HG03103 (cell line): ENCODE measurements around the gene FGD4.
"Not testable (repeated sequence)": the region's sequence is repeated elsewhere in the genome, so short reads cannot be mapped to it uniquely, and the experiment has no call there.

Source experiments
- ATAC-seq: cut with Tn5 transposase; IDR thresholded peaks from one replicate; pipeline ENCODE4 v1.9.1; 2021; ENCODE audit warnings: low read depth; ENCODE audit not compliant: unreplicated experiment

FGD4 gene

DNA sequence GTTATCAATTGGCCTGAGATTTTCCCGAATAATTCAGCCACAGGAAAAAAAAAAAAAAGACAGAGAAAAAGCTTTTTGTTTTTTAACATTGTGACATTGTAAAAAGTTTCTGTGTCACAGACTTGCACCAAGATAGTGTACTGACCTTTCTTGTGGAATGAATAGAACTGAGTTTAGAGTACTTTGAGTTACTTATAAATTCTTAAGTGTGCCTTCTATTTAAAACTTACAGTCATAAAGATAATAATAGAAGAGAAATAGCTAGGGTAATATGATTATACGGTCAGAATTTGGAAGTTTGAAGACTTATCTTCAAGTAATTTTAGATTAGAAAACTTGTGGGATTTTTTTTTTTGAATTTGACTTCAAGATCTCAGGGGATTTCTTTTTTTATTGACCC lies 88.8 kb downstream of the FGD4 start:
- ATAC-seq, result no peak

DNA sequence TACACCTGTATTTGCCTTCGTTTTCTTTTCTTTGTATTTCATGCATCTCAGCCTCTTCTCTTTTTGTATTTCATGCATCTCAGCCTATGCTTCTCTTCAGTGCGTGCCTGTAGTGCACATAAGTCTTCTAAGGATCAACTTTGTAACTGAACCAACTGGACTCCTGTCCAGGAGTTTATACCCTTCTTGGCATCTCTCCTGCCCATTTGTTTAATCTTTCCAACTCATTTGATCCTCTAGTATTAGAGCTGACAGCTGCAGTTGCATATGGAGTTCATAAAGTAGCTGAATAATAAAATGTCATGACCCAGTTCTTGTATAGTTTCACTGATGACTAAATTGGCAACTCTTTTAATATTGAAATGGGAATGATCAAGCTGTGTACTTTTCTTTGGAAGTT lies 89.7 kb downstream of the FGD4 start:
- ATAC-seq, result no peak

DNA sequence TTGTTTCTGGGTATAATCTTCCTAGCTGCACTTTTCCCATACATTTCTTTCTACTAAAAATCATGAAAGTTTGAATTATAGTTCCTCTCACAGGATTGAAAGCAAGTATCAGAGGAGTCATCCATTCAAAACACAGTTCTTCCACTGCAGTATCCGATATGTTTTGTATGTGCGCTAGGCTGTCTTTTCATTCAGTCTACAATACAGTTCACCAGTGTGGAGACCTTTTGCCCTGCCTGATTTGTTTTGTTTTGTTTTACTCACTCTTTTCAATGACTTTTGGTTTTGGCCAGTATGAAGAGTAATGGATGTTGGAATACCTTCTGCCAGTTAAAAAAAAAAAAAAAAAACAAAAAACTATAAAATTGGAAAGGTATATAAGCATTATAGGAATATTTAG lies 91.4 kb downstream of the FGD4 start:
- ATAC-seq, result no peak

DNA sequence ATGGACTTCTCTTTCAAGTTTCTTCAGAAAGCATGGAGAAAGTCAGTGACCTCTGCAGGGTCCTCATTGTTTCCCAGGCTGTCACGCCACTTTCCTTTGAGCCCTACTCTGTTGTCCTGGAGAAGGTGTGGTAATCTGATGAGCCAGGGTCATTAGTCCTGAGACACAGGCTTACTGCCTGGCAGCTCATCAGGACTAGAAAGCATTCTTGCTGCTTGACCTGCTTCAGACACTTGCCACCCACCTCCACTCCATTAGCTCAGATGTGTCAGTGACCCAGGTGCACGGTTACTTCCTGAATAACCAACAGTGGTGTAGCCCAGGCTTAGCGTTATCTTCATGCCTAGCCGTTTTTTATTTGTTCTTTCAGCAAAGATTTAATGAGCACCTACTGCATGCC lies 93.9 kb downstream of the FGD4 start:
- ATAC-seq, result no peak

DNA sequence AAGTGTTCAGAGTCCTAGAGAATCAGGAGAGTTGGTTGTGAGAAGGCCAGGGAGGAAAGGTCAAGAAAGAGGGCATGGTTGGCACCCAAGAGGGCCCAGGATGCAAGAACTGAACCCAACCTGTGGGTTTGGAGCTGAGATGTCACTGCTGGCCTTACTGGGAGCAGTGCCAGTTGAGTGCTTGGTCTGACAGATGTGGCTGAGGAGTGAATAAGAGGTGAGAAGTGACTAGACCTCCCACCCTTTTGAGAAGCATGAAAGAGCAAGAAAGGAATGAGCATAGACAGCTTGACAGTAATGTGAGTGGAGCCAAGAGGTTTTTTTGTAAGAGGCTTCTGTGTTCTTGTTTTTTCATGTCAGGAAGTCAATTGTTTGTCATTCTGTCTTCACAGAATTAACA lies 95.3 kb downstream of the FGD4 start:
- no peak for ATAC-seq

DNA sequence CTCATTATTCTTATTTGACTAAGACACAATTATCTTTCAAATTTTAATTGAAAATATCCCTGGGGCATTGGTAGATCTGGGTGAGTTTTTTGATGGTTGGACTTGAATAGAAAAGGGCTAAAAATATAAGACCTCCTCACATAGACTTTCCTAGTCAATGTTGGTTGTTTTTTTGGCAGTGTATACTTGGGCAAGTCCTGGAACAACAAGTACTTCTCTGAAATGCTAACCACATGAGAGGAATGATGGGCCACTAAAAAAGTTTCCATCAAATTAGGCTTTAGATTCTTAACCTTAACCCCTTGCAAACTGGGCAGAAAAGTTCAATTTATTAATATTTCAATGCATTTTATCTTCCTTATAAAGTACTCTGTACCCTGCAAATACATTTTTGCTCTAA lies 97.6 kb downstream of the FGD4 start:
- ATAC-seq, result no peak

DNA sequence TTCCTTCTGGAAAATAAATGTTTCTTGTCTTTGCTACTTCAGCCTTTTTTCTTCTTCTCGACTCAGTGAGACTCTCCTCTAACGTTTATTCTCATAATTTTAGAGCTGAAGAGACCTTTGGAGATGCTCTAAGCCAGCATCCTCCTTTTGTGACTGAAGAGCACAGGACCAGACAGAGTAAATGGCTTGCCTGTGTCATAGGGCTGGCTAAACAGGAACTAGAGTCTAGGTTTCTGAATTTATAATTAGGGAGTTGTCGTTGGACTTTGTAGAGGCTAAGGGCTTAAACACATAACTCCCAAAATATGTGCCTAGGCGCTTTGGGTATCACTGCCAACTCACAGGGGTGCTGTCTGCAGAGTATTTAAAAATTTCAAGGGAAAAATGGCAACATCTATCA lies 98.5 kb downstream of the FGD4 start:
- ATAC-seq, result no peak

DNA sequence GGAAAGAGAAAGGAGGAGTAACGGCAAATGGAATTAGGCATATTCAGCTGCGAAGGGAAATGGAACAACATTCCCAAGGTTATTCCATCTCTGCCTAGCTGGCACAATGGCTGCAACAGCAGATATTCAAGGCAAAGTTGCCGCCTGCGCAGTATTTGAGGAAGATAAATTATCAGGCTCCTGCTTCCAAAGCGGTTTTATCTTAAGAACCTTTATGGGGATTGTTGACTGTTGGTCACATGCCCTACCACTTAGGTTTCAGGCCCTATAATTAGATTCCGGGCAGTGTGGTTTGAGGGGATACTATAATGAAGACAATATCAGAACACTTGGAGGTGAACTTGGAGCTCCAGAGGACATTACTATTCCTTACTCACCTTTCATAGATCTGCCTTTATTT lies 99.7 kb downstream of the FGD4 start:
- ATAC-seq, result no peak

DNA sequence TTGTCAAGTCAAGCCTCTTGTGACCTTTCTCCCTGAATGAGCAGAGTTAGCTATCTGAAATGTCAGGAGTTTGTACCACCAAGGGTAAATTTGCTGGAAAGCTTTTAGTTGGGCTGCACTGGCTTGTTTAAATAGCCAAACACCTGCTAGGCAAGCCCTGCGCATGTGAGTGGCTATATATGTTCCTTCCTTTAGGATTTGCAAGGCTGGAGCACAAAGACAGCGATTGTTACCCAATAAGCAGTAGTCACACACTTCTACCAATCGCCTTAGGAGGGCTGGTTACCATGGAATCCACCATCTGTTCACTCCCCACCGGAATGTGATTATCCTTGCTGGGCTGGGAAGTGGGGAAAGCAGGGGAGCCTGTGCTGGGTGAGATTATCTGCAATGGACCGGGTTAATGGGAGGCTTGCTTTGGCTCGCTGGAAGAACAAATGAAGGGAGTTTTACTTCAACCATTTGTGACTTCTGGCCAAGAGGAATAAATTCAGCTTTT lies 102.5 kb downstream of the FGD4 start:
- no peak for ATAC-seq

DNA sequence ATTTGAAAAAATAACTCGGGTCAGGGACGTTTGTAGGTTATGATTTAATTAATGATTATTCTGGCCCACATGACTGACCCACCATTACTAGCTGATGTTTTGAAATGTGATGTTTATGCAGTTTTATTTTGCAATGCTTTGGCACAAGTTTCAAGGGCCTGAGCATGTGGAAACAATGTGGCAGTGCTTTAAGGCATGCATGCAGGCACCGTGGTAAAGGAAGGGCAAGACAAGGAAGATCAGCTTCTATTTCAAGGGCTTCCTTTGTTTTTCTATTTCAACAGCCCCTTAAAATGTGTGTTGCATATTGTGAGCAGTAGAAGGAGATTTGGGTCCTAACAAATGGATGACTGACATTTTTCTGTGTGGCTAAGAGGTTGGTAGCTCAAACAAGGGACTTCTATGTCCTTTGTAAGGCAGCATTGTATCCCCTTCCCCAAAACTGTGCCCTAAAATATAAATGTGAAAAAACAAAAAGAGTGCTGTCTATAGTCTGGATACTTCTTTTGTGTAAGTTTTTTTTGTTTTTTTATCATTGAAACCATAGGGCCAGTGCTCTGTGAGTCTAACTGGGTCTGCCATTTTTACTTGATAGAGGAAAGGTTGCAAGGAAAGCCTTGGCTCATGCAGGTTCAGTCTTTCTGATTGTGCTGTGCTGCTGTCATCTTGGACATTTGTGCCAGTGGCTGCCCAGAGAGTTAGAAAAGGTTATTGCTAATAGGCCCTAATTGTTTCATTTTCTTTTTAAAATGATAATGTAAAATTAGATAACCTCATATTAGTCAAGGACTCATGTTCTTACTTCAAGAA lies 103.5 kb downstream of the FGD4 start:
- ATAC-seq, result no peak

DNA sequence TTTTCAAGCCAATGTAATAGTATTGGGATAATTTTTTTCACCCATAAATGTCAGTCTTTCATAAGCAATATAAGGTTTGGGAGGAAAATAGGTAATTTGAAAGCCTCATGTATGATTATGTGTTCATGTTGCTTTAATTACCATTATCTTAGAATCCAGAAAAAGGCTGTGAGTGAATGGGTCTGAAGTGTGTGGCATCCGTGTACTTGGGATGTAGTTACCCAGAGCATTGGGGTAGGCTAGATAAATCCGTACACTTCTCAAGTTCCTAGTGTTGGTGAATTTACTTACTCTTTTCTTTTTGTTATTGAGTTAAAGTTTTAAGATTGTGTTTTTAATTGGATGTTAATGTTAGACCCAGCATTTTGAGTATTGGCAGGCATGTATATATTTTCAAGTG lies 104.4 kb downstream of the FGD4 start:
- ATAC-seq, result no peak

DNA sequence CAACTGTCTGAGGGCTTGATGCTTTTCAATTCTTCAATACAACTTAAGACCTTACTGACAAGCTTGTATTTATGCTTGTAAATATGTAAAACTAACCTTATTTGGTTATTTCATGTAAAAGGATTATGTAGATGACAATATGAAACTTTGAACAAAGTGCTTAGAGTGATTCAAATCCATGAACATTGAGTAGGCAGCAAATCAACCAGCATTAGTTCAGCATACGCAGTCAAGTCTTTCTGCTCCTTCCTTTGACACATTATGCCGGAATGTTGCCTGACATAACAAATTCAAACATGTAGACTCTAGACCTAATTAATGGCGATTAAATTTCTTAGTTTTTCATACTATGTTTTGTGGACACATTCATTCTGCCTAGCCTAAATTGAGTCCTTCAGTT lies 105.2 kb downstream of the FGD4 start:
- ATAC-seq, result no peak

DNA sequence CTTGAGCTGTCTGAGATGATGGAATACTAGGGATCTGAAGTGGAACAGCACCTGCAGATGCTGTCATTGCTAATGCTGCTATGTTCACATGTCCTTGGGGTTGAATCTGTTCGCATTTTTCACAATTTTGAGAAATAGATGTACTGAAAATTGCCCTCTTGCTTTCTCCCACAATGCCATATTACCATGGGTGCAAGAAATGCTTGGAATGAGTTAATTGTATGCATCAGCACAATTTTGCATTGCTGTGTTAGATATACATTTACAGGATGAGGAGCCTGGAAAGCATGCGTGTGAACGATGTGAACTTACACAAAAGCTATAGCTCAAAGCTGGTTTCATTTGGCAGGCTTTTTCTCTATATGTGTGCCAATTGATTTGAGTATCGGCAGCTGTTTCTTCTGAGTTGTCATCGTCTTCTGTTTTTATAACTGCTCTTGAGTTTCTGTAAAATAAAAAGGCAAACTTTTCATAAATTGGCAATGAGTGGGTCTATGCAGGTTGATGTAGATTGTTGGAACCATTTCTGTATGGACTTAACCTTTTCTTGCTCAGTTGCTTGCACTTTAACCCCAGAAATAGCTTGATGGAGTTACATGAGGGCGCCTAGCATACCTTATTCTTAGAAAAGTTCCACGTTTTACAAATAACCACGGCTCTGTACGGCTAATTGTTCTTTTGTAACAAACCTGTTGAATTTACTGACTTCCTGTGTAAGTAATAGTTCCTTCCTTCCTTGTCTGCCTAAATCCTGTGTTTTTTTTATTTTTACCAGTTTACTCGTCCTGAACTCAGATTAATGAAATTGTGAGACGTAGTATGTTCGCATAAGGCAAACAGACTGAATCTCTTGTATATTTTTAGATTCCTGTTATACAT lies 105.9 kb downstream of the FGD4 start:
- no peak for ATAC-seq

DNA sequence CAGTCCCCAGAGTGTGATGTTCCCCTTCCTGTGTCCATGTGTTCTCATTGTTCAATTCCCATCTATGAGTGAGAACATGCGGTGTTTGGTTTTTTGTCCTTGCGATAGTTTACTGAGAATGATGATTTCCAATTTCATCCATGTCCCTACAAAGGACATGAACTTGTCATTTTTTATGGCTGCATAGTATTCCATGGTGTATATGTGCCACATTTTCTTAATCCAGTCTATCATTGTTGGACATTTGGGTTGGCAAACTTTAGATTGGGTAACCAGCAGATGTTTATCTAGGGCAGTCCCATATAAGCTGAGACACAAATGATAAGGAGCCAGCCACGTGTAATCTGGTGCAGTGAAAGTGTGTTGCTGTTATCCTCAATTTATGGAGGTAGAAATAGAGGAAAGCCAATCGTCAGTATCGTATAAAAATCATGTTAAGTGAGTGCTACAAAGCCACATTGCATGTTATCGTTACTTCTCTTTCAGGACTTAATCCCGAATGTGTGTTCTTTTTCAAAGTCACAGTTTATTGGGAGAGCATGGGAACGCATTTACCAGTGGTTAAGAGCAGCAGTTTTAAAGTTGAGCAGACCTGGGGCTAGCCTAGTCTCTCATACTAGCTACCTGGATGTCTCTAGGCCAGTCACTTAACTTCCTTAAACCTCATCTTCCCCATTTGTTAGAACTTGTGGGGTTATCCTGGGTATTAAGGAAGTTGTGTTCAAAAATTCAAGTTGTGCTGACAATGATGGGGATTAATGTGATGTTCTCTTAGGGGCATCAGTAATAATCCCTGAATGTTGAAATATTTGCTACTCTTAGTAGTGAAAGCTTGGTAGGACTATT lies 108.0 kb downstream of the FGD4 start:
- not testable (repeated sequence) for ATAC-seq

DNA sequence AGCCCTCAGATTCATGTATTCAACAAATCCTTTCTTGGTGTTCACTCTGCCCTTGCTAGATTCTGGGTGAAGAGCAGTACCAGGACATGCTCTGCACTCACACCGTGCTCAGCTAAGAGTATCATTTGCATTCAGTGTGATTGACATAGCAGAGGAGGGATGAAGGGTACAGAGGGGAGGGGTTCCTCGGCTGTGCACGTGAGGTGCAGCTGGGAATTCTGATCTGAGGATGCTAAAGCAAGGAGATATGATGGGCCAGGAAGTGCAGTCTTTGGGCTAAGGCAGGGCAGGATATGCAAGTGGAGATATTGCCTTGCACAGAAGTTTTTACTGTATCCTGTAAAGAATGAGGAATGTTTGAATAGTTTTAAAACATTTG lies 108.6 kb downstream of the FGD4 start:
- no peak for ATAC-seq

DNA sequence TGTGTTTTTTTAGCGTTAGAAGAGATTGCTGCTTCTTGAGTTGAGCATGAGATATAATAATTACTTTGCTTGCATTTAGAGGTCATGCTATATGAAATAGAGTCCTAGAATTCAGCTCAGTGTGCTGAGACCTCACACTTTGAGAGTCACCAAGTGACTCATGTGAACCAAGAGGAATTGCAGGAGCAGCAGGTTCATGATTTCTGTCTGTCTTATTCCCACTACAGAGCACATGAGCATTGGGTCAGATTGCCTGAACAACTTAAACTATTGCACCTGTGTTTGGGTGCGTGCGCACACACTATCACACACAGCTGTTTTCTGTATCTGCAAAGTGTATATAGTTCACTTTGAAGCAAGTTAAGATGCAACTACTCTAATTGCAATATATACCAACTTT lies 109.3 kb downstream of the FGD4 start:
- no peak for ATAC-seq

DNA sequence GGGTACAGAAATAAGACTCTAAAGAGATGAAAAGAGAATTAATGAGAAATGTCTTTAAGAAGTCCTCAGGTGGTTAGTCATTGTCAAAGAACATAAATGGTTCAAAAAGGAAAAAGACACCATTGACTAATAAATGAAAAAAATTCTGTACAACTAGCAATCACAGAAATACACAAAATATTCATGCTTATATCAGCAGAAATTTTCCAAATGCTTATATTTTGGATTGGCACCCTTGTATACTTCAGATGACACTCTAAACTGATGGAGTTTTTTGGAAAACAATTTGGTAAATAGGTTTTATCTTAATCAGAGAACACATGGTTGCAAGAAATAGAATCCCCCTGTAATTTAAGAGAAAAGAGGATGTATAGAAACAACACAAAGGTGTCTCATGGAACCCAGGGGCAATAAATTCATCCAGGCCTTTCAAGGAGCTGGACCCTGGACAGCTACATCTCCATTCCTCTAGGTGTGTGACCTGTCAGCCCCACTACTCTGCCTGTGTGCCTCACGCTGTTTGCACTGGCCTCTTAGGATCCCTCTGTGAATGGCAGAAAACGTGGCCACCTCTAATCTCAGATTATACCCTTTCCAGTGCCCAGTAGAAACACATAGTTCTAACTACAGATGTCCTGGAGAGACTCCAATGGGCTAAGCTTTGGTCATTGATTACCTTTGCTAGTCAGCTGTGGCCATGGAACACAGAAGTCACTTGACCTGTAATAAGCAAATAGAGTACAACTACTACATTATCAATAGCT lies 110.2 kb downstream of the FGD4 start:
- no peak for ATAC-seq

DNA sequence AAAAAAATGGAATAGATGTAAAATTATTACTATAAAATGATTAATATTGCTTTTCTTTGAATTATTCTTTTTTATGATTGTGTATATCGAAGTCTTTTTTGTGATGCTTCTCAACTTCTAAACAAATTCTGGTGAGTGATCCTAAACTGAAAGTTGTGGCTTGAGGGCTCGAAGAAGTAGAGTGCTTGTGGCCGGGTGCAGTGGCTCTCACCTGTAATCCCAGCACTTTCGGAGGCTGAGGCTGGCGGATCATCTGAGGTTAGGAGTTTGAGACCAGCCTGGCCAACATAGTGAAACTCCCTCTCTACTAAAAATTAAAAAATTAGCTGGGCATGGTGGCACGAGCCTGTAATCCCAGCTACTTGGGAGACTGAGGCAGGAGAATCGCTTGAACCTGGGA lies 112.6 kb downstream of the FGD4 start:
- not testable (repeated sequence) for ATAC-seq

DNA sequence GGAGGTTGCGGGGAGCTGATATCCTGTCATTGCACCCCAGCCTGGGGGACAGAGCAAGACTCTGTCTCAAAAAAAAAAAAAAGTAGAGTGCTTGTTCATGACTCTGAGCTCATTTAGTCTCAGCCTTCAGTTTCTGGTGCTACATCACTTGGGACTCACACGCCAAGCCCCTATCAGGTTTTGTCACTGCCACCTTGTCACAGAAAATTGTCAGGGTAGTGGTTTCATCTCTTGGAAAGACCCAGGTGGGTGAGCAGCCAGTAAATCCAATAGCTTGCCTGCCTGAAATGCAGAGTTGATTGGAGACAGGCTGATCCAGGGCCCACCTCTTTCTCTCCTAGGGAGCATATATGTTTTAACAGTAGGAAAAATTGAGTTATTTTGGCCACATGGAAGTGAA lies 113.0 kb downstream of the FGD4 start:
- ATAC-seq, result no peak

DNA sequence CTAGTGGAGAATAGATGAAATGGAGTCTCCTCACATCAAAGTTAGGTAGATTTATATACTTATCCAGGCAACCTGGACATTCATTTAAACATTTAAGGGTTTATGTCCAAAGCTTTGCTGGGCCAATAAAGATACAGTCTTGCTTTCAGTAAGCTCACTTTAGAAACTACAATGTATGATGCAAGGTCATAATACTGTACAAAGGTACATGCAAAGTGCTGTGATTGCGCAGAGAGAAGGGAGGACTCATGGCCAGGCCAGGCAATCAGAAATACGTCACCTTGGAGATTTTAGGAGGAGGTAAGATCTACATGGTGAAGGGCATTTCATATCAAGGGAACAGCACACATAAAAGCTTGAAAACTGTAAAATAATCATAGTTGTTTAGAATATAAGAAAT lies 113.6 kb downstream of the FGD4 start:
- ATAC-seq, result no peak
